ENCODE results near the gene DDAH1.

DNA sequence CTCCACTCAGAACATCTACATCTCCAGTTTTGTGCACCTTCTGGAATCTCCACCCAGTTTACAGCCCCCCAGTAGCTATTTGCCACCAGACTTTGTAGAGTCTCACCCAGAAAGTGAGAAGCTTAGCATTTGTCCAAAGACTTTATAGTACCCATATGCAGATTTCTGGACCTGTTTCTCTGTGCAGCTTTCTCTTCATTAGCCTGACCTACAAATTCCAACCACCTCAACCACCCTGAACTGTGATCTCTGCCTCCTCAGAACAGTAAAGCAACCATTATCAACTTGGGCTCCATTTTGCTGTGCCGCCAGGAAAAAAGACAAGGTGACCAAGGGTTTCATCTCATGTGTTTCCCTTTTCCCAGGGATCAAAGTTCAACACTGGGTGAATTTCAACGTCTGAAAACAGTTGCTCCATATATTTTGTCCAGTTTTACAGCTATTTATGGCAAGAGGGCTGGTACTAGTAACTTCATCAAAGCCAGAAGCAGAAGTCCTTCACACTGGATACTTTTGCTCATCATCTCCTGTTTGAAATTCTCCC is 36.5 kb upstream of the DDAH1 start:
- TF ChIP-seq POLR2A (IDR thresholded peaks at IDR 0.05; ENCODE audit: low read depth, low read length) (no peak), RAD21 (IDR thresholded peaks at IDR 0.05; ENCODE audit: low read length) (no peak), MAFK (IDR thresholded peaks at IDR 0.05; ENCODE audit: low read depth, low read length) (no peak), CEBPB (IDR thresholded peaks at IDR 0.05; ENCODE audit: low read depth, low read length) (no peak), RFX5 (IDR thresholded peaks at IDR 0.05; ENCODE audit: low read depth, low read length) (no peak), BHLHE40 (IDR thresholded peaks at IDR 0.05; ENCODE audit: low read depth, low read length) (no peak)
- TF ChIP-seq, protein P1, sequence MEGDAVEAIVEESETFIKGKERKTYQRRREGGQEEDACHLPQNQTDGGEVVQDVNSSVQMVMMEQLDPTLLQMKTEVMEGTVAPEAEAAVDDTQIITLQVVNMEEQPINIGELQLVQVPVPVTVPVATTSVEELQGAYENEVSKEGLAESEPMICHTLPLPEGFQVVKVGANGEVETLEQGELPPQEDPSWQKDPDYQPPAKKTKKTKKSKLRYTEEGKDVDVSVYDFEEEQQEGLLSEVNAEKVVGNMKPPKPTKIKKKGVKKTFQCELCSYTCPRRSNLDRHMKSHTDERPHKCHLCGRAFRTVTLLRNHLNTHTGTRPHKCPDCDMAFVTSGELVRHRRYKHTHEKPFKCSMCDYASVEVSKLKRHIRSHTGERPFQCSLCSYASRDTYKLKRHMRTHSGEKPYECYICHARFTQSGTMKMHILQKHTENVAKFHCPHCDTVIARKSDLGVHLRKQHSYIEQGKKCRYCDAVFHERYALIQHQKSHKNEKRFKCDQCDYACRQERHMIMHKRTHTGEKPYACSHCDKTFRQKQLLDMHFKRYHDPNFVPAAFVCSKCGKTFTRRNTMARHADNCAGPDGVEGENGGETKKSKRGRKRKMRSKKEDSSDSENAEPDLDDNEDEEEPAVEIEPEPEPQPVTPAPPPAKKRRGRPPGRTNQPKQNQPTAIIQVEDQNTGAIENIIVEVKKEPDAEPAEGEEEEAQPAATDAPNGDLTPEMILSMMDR (conservative IDR thresholded peaks at IDR 0.05; ENCODE audit: low read depth, low read length) = no peak
- TF ChIP-seq, protein P2, sequence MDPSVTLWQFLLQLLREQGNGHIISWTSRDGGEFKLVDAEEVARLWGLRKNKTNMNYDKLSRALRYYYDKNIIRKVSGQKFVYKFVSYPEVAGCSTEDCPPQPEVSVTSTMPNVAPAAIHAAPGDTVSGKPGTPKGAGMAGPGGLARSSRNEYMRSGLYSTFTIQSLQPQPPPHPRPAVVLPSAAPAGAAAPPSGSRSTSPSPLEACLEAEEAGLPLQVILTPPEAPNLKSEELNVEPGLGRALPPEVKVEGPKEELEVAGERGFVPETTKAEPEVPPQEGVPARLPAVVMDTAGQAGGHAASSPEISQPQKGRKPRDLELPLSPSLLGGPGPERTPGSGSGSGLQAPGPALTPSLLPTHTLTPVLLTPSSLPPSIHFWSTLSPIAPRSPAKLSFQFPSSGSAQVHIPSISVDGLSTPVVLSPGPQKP (IDR thresholded peaks at IDR 0.05; ENCODE audit: borderline replicate concordance, low read depth, low read length) = no peak
